LHCN-M2 (cell line): ENCODE measurements around the gene AREL1. TPM values are rescaled to one million over a fixed set of nuclear protein-coding genes. Genes with fewer than 3 reads are reported as not detected.

Experiments used
- DNase-seq: peaks from one replicate; pipeline ENCODE4 v3.0.0-alpha.2; 2012; ENCODE audit warnings: low read depth
- total RNA-seq: library from RNA; depleted of rRNA; stranded (reverse); fragments of >200 nt; gene quantifications from 2 replicates; pipeline ENCODE4 v1.2.3, GENCODE V29; 2014

AREL1 gene
- total RNA-seq, 1 experiment from 2014 or later, result 38.2 TPM

GRCh38 chr14:74698465-74698864, 14.4 kb downstream of the AREL1 start:
- DNase-seq, result no peak

DNA sequence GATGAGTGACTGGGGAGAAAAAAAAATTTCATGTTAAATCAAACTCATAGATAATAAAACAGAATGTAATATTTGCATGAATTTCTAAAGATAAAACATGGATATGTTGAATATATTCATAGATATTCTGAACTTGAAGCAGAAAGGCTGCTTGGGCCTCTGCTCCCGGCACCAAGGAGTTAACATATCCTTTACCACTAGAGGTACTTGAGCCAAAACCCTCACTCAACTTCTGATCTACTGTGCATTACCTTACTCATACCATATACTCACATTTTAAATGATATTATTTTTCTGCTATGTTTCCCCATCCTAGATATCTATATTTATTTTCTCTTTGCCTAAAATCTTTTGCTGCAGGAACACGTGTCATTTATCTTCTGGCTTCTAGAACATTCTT, 14.9 kb downstream of the AREL1 start:
- DNase-seq, result no peak

- DNase-seq, result peak; percentile 96
These were observed 15.3 kb downstream of the AREL1 start for GRCh38 chr14:74697543-74697942.

GRCh38 chr14:74697011-74697410, 15.9 kb downstream of the AREL1 start:
- DNase-seq, result peak; percentile 26

- DNase-seq, result no peak
These were observed 17.5 kb downstream of the AREL1 start for GRCh38 chr14:74695406-74695805.

- DNase-seq, result no peak
These were observed 19.7 kb downstream of the AREL1 start for GRCh38 chr14:74693191-74693590.

DNA sequence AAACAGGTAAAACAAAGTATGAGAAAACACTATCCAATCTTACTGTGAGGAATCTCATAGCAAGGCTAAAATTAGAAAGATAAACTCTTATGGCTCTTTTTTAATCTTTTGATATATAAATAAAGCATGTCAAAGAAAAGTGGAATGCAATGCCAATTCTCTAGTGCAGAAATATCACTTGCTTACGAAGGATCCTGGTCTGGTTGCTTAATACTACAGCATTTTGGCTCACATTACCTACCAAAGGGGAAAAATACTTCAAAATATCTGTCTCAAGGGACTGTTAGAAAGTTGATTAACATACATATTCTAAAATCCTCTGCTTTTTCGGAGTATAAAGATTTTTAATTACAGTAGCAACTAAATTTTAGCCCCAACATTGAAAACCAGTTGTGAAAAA, 21.4 kb downstream of the AREL1 start:
- DNase-seq, result no peak

GRCh38 chr14:74685921-74686678, 26.8 kb downstream of the AREL1 start:
- no peak for DNase-seq

GRCh38 chr14:74685056-74685455, 27.8 kb downstream of the AREL1 start:
- no peak for DNase-seq

DNA sequence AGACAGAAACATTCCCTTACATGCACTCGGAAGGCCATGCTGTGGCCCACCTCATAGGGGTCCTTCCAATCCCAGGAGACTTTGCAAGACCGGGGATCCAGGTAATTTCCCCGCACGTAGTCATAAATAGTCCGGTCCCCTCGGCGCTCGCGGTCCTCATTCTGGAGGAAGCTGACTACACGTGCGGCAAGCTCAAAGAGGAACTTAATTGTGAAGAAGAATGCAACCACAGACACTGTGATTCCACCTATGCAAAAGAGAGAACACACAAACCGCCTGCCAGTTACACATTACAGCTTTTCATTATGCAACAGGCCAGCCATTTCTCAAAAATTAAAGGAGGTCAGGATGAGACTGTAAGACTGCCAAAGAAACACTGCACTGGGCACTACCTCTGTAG, 28.4 kb downstream of the AREL1 start:
- no peak for DNase-seq

DNA sequence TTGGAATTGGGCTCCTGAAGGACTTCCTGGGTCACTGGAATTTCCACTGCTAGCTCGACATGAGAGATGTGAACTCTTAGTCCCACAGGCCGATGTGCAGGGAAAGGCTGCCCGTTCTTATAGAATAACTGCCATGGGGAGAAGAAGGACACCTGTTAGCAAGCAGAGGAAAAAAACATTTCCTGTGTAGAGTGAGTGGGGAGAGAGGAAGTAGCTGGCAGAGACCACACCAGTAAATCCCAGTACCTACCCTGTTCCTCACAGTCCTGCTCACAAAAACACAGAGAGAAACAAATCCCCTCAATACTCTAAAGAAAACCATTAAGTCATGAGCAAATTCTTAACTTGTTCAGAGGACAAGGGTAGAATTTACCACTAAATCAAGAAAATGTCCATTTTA, 29.5 kb downstream of the AREL1 start:
- DNase-seq, result no peak

GRCh38 chr14:74682169-74682952, 30.5 kb downstream of the AREL1 start:
- no peak for DNase-seq

DNA sequence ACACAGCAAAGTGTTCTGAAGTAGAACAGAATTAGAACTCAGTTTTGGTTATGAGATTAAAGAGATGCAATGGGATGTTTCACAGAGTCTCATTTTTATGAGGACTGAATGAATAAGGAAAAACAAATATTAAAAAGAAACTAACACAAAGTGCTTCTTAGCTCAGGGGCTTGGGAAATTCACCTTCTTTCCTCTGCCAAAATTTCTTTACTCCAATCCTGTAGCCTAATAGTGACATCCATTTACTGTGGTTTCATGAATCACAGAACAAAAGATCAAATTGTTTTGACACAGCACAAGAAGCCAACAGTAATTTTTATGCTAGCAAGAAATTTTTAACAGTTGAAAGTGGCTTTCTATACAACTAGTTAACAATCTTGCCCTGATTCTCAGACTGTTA, 37.7 kb downstream of the AREL1 start:
- no peak for DNase-seq

DNA sequence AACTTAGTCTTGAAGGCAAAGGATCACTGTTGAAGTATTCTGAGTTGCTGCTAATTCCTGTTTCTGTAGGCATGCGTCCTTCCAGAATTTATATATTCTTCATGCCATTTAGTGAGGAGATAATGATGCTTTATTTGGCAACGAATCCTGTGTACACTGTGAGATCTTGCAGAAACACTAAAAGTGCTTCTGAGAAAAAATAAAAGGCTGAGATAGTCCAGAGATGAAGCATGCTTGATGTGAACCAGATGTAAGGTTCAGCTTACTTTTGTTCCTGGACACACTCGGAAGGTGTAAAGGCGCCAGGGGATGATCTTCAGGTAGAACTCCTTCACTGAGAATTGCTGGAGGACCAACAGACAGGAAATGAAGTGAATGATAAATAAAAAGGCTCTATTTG, 39.1 kb downstream of the AREL1 start:
- DNase-seq, result no peak

DNA sequence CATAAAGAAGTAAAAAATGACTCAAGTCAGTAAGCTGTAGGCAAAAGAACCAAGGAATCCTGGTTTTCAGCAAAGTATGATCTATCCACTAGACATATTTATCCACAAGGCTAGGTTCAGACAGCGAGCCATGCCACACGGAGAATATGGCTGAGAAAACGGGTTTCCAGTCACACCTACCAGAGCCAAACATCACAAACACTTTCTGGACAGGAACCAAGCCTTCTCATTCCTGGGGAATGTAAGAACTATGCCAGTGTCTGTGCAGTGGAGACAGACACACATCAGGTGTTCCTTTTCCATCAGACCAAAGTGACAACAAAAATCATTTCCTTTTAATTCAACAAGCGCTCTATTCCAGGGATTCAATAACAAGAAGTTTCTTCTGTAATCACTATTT, 41.1 kb downstream of the AREL1 start:
- peak; percentile 93 for DNase-seq

DNA sequence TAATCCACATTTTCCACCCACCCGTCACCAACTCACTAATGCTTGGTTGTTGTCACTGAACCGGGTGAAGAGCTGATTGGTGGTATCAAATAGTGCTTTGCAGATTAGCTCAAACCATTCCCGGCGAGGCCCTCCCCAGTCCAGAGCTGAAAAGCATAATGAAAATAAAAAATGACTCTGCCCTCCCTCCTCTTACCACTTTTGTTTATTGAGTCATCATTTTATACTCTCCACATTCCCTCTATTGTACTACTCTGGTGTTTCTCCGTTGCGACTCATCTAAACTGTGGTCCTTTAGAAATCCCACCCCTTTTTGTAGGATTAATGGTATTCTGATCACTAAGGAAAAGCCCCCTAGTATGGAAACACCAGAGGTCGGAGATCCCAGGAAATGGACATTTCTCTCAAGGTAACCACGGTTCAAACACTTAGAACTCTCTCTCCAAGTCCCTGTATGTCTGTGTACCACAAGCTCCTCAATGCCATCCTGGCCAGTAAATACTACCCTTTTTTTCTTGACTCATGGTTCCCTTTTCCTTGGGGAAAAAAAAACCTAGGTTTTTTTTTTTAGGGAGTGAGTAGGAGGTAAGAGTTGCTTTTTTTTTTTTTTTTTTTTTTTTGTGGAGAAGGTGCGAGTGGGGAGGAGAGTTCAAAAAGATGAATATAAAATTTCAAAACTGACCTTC, 42.0 kb downstream of the AREL1 start:
- peak; percentile 72 for DNase-seq

DNA sequence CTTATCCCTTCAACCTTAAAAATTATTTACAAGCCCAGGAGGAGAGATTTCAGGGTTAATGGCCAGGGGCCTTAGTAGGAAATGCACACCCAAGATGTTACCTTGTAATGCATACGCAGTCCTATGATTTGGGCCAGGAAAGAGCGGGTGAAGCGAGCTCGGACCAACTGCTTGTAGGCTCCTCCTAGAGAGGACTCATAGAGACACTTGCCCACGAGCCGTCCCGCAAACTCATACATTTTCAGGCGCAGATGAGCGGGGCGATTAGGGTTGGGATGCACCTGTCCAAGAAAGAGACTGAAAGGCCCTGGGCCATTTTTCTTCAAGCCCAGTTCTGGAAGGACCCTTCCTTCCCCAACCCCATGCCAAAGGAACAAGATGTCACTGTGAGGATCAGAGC, 43.0 kb downstream of the AREL1 start:
- DNase-seq, result no peak

DNA sequence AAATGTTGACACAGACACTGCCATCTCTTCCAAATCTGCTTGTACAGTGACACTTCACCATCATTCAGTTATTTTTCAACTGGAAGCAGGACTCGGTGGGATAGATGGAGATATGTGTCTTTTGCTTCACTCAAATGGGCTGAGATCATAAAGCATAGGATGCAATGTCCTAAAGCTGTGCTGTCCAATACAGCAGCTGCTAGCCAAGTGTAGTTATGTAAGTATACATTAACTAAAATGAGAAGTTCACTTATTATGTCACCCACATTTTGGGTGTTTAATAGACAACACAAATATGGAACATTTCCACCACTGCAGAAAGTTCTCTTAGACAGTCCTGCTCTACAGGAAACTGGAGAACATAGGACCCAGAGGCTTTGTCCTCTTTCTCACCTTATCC, 43.6 kb downstream of the AREL1 start:
- DNase-seq, result no peak

GRCh38 chr14:74667758-74668157, 45.1 kb downstream of the AREL1 start:
- no peak for DNase-seq

- no peak for DNase-seq
These were observed 48.2 kb downstream of the AREL1 start for GRCh38 chr14:74664717-74665116.

DNA sequence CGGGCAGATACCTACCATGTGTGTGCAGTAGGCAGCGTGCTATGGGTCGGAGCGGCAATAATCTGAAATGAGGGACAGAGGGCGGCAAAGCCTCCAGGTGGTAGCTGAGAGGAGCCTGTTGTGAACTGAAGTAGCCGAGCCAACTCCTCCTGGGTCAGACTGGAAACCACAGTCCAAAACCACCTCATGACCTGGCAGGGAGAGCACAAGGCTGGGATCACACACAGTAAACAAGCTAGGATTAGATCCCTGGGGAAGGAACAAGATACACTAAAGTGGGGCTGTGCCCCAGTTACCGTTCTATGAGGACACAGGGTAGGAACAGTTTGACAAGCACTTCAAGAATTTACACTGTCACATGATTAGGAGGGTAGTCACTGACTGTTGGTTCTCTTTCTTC, 49.0 kb downstream of the AREL1 start:
- peak; percentile 93 for DNase-seq

DNA sequence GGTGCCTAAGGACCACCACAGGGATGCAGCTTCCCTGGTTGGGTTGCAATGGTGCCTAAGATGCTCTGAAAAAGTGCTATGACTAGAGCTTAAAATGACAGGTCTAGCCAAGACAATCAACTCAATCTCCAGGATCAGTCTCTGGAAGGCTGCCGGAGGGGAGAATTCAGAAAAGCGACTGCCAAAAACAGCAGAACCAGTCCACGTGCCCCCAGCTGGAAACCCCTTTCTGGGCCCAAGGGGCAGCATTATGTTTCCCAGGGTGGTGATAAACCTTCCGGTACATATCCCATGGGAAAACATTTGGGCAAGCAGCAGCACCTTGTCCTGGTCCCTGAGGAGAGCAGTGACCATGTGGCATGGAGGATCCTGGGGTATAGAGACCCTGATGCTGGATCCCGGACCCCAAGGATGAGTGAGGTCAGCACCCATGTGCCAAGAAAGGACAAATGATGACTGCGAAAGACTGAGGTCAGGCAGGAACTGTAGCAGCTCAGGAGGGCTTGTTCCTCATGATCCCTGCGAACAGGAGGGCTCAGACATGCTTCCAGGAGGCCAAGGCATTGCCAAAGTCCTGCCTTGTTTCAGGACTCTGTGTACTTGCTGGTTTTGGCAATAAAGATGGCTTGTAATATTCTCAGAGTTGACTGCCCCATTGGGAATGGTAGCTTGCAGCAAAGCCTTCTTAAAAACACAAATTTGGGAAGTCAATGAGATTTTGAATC, 51.0 kb downstream of the AREL1 start:
- no peak for DNase-seq
